ENCODE data around the gene RNF103. TPM values are rescaled to one million over a fixed set of nuclear protein-coding genes. Genes with fewer than 3 reads are reported as not detected.

RNF103 gene
- total RNA-seq, 2 donors from 2014 or later: 11.9 to 17.9 TPM

DNA sequence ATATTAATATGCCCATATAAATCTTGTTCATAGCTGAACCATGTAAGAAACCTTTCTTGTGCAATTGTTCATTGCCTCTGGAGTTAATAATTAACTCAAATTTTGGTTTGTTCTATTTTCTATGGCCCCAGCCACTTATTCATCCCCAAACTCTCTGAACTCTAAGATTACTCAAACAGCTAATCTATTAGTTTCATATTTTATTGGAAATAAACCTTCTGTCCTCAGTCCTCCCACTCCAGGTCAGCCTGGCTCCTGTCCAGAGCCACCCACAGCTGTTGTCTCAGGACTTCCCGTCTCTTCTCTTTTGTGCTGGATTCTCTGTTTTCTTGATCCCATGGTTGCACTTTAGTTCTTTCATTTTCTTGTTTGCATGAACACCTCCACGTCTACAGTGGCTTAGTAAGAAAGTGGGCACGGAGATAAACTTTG, 4.4 kb upstream of the RNF103 start:
- 97 to 100% methylated on average over 1 to 3 of the region's 3 CpGs for WGBS, 2 experiments (ENCODE audit: insufficient coverage in 1 of 2, insufficient read length in 1 of 2)
- H3K4me3 Mint-ChIP-seq: no peak overlapping the region
- H3K36me3 Mint-ChIP-seq (ENCODE audit: low read depth): no peaks in the 10 kb centered on the region
- Histone ChIP-seq H3K9me3 (ENCODE audit: control insufficient read depth, low read length) (no peaks in the 10 kb centered on the region), H3K27ac (ENCODE audit: low read depth, low read length) (no peak overlapping the region), H3K27me3 (ENCODE audit: control insufficient read depth, insufficient read depth, low read length, poor library complexity, severe bottlenecking) (no peaks in the 10 kb centered on the region), H3K4me1 (ENCODE audit: control insufficient read depth, insufficient read depth, low read length) (peaks cover 2% of the 10 kb centered on the region), H3K9ac (ENCODE audit: extremely low read depth, low read length, poor library complexity, severe bottlenecking) (no peak overlapping the region), H3K4me3 (ENCODE audit: low read length) (no peak overlapping the region), H3K36me3 (ENCODE audit: control insufficient read depth, insufficient read depth, low read length) (no peaks in the 10 kb centered on the region)
- H3K4me1 Mint-ChIP-seq: peaks cover 27% of the 10 kb centered on the region
- H3K27ac Mint-ChIP-seq: no peak overlapping the region
- DNase-seq: no peak
- no peaks in the 10 kb centered on the region for H3K9me3 Mint-ChIP-seq
- TF ChIP-seq, protein P1, sequence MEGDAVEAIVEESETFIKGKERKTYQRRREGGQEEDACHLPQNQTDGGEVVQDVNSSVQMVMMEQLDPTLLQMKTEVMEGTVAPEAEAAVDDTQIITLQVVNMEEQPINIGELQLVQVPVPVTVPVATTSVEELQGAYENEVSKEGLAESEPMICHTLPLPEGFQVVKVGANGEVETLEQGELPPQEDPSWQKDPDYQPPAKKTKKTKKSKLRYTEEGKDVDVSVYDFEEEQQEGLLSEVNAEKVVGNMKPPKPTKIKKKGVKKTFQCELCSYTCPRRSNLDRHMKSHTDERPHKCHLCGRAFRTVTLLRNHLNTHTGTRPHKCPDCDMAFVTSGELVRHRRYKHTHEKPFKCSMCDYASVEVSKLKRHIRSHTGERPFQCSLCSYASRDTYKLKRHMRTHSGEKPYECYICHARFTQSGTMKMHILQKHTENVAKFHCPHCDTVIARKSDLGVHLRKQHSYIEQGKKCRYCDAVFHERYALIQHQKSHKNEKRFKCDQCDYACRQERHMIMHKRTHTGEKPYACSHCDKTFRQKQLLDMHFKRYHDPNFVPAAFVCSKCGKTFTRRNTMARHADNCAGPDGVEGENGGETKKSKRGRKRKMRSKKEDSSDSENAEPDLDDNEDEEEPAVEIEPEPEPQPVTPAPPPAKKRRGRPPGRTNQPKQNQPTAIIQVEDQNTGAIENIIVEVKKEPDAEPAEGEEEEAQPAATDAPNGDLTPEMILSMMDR (conservative IDR thresholded peaks at IDR 0.05): no peak
- H3K27me3 Mint-ChIP-seq (ENCODE audit: insufficient read depth): peaks cover 7% of the 10 kb centered on the region

DNA sequence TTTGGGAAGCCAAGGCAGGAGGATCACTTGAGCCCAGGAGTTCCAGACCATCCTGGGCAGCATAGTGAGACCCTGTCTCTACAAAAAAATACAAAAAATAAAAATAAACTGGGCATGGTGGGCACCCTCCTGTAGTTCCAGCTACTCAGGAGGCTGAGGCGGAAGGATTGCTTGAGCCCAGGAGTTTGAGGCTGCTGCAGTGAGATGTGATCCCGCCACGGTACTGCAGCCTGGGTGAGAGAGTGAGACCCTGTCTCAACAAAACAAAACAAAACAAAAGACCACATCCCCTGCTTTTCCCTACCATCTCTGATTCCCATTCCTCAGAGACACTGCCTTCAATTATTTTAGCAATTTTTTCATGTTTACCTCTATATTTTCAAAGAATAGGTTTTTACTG, 3.9 kb upstream of the RNF103 start:
- H3K36me3 ChIP-seq (ENCODE audit: control insufficient read depth, insufficient read depth, low read length): no peaks in the 10 kb centered on the region
- no peak overlapping the region for H3K27ac Mint-ChIP-seq
- H3K27me3 ChIP-seq (ENCODE audit: control insufficient read depth, insufficient read depth, low read length, poor library complexity, severe bottlenecking): no peaks in the 10 kb centered on the region
- H3K4me1 ChIP-seq (ENCODE audit: control insufficient read depth, insufficient read depth, low read length): no peaks in the 10 kb centered on the region
- no peaks in the 10 kb centered on the region for H3K36me3 Mint-ChIP-seq (ENCODE audit: low read depth)
- TF ChIP-seq, protein P1 (conservative IDR thresholded peaks at IDR 0.05): no peak
- 92 to 100% methylated on average over 3 of the region's 3 CpGs for WGBS, 2 experiments (ENCODE audit: insufficient coverage in 1 of 2, insufficient read length in 1 of 2)
- H3K4me3 ChIP-seq (ENCODE audit: low read length): no peak overlapping the region
- peaks cover 7% of the 10 kb centered on the region for H3K27me3 Mint-ChIP-seq (ENCODE audit: insufficient read depth)
- H3K9me3 Mint-ChIP-seq: no peaks in the 10 kb centered on the region
- H3K4me1 Mint-ChIP-seq: peaks cover 22% of the 10 kb centered on the region
- H3K27ac ChIP-seq (ENCODE audit: low read depth, low read length): no peak overlapping the region
- DNase-seq: no peak
- H3K4me3 Mint-ChIP-seq: no peak overlapping the region
- no peak overlapping the region for H3K9ac ChIP-seq (ENCODE audit: extremely low read depth, low read length, poor library complexity, severe bottlenecking)
- no peaks in the 10 kb centered on the region for H3K9me3 ChIP-seq (ENCODE audit: control insufficient read depth, low read length)

DNA sequence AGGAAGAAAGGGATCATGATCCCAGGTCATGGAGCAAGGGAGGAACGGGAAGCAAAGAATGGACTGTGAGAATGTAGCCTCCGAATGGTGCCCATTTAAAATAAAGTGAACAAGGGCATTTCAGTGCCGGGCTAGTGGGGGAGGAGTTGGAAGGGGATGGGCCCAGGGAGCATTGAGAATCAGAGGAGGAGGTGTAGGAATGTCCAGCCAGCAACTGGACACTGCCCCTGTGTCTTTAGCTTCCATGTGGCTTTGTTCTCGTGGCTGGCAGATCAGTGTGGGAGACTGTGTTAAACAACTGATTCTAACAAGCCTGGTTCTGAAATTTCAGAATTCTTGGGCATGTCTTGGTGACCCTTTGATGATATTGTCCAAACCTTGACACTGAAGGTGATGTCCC, 1.4 kb upstream of the RNF103 start:
- no peak overlapping the region for H3K4me3 Mint-ChIP-seq

More for the DNA sequence above, 1.4 kb upstream of the RNF103 start:
- H3K4me1 ChIP-seq (ENCODE audit: control insufficient read depth, insufficient read depth, low read length): peaks cover 2% of the 10 kb centered on the region
- peaks cover 2% of the 10 kb centered on the region for H3K36me3 Mint-ChIP-seq (ENCODE audit: low read depth)
- H3K36me3 ChIP-seq (ENCODE audit: control insufficient read depth, insufficient read depth, low read length): peaks cover under 1% of the 10 kb centered on the region
- TF ChIP-seq, protein P1 (conservative IDR thresholded peaks at IDR 0.05): no peak
- DNase-seq: no peak
- H3K9ac ChIP-seq (ENCODE audit: extremely low read depth, low read length, poor library complexity, severe bottlenecking): no peak overlapping the region
- H3K27me3 ChIP-seq (ENCODE audit: control insufficient read depth, insufficient read depth, low read length, poor library complexity, severe bottlenecking): no peaks in the 10 kb centered on the region
- no peak overlapping the region for H3K27ac ChIP-seq (ENCODE audit: low read depth, low read length)
- WGBS, 2 experiments (ENCODE audit: insufficient coverage in 1 of 2, insufficient read length in 1 of 2): 91 to 92% methylated on average over 2 to 4 of the region's 4 CpGs
- no peaks in the 10 kb centered on the region for H3K9me3 ChIP-seq (ENCODE audit: control insufficient read depth, low read length)
- peaks cover 20% of the 10 kb centered on the region for H3K4me1 Mint-ChIP-seq
- no peak overlapping the region for H3K4me3 ChIP-seq (ENCODE audit: low read length)
- no peak overlapping the region for H3K27ac Mint-ChIP-seq
- H3K27me3 Mint-ChIP-seq (ENCODE audit: insufficient read depth): peaks cover 10% of the 10 kb centered on the region
- H3K9me3 Mint-ChIP-seq: no peaks in the 10 kb centered on the region

Measured in endodermal cell (in vitro differentiated cells).